ENCODE data around the gene PCDHA5.

DNA sequence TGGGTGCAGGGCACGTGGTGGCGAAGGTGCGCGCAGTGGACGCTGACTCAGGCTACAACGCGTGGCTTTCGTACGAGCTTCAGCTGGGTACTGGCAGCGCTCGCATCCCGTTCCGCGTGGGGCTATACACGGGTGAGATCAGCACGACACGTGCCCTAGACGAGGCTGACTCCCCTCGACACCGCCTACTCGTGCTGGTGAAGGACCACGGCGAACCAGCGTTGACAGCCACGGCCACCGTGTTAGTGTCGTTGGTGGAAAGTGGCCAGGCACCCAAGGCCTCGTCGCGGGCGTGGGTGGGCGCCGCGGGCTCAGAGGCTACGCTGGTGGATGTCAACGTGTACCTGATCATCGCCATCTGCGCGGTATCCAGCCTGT is 24.7 kb upstream of the PCDHA5 start:
- TF ChIP-seq GATA2 (IDR thresholded peaks at IDR 0.05; ENCODE audit: low read depth, low read length), result no peak
- no peak for TF ChIP-seq GATA3 (IDR thresholded peaks at IDR 0.05; ENCODE audit: low read depth, low read length)
